ENCODE measurements around the gene TMOD2. TPM values are rescaled to one million over a fixed set of nuclear protein-coding genes. Genes with fewer than 3 reads are reported as not detected.

Gene TMOD2
- total RNA-seq (2021; ENCODE audit: unreplicated experiment) = 5.7 TPM
- polyA plus RNA-seq (2012) = 0.91 and 1.4 TPM in 2 replicates
- Bru-seq, nascent RNA = percentile 43 among the genes with signal in this experiment
- BruChase-seq, experiment 1, labeled RNA remaining after a 6-hour chase = percentile 58 among the genes with signal in this experiment
- percentile 51 among the genes with signal in this experiment for BruChase-seq, experiment 2, labeled RNA remaining after a 2-hour chase
- long read RNA-seq, full-length matches to known transcripts = 1 of 16 reads
- long read RNA-seq, partial matches to known transcripts = 1 of 16 reads
- long read RNA-seq, other reads (novel, unspliced or antisense) = 14 of 16 reads

GRCh38 chr15:51750792-51751696, at the start of gene TMOD2:
TMOD2 (plus strand) TSS chr15:51751597; CDS start chr15:51766442, 14,845 bp downstream.
- DNase-seq (ENCODE audit: low read depth, low spot score) = no peak

More at GRCh38 chr15:51750792-51751696, at the start of gene TMOD2:
- no peak for TF ChIP-seq TCF7L2 (IDR thresholded peaks at IDR 0.05; ENCODE audit: borderline replicate concordance, extremely low read depth, insufficient read depth, insufficient read length)
- TF ChIP-seq ZNF274 (IDR thresholded peaks at IDR 0.05; ENCODE audit: low read depth, low read length) = no peak
- TF ChIP-seq SIN3A (IDR thresholded peaks at IDR 0.05; ENCODE audit: low read depth) = no peak
- no peak for TF ChIP-seq ZFX (IDR thresholded peaks at IDR 0.05)
- no peak for TF ChIP-seq POLR2AphosphoS5 (IDR thresholded peaks at IDR 0.05; ENCODE audit: low read depth, low read length)
- TF ChIP-seq POLR2A (IDR thresholded peaks at IDR 0.05; ENCODE audit: borderline replicate concordance, extremely low read depth, insufficient read depth, insufficient read length) = no peak
- no peak for TF ChIP-seq MAX (IDR thresholded peaks at IDR 0.05)
- no peak for TF ChIP-seq SRF (IDR thresholded peaks at IDR 0.05; ENCODE audit: low read depth)
- TF ChIP-seq EGR1 (IDR thresholded peaks at IDR 0.05; ENCODE audit: low read depth) = peak; percentile 79
- 0 out of 2 replicates have a peak, but pooled peaks have one; percentile 6 for TF ChIP-seq ELF1 (IDR thresholded peaks at IDR 0.05; ENCODE audit: borderline replicate concordance, low read depth)
- no peak for TF ChIP-seq YY1 (IDR thresholded peaks at IDR 0.05; ENCODE audit: extremely low read depth, insufficient replicate concordance, low read depth, low read length)
- TF ChIP-seq, protein P1, sequence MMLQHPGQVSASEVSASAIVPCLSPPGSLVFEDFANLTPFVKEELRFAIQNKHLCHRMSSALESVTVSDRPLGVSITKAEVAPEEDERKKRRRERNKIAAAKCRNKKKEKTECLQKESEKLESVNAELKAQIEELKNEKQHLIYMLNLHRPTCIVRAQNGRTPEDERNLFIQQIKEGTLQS (IDR thresholded peaks at IDR 0.05) = no peak
- peak within 1 kb of the TSS; percentile 89 for H3K4me2 ChIP-seq (ENCODE audit: low read length)
- H3K27ac ChIP-seq (ENCODE audit: low read depth, low read length) = no peak within 1 kb of the TSS; the same call in 1 of the 2 replicates
- BruUV-seq (replicated peaks) = no TSS peak
- RAD21 ChIA-PET (ENCODE audit: low non-redundant PET in 1 of 2, low total read pairs in 2 of 2, uncharacterized antibody in 2 of 2, unreplicated experiment in 2 of 2) = interaction anchor here in 1 of 2 experiments (1.0 kb wide), 1 partner anchor 101 kb away, joined by 3 read pairs; no protein-coding TSS in a partner anchor
- CTCF ChIA-PET = no interaction called here
- intact Hi-C loops (cut with micrococcal nuclease) = no loop called here
- peak; percentile 93 for ATAC-seq
- no peaks in the 10 kb centered on the region for H3K79me2 ChIP-seq (ENCODE audit: insufficient read depth, low read length)
- peak within 1 kb of the TSS; percentile 61 for H3K4me3 ChIP-seq (replicated peaks in 1 of 2; ENCODE audit: low read depth in 1 of 2, low read length in 2 of 2)
- H4K20me1 ChIP-seq (ENCODE audit: insufficient read depth) = no peaks in the 10 kb centered on the region
- POLR2A ChIA-PET = no interaction called here
- no peaks in the 10 kb centered on the region for H3K27me3 ChIP-seq (ENCODE audit: insufficient read depth, low read length)
- H3K4me1 ChIP-seq (ENCODE audit: control insufficient read depth in 1 of 2, insufficient read depth in 2 of 2, low read length in 2 of 2) = peaks cover 4 to 14% of the 10 kb centered on the region in 2 experiments; a peak in 3 of 4 replicates
- H3K9me3 ChIP-seq (ENCODE audit: control insufficient read depth in 1 of 2, insufficient read depth in 1 of 2, low read depth in 1 of 2, low read length in 2 of 2) = no peaks in the 10 kb centered on the region
- peak within 1 kb of the TSS; percentile 35 for H3K9ac ChIP-seq (ENCODE audit: low read length)
- H3K9me2 ChIP-seq (ENCODE audit: insufficient read depth) = no peaks in the 10 kb centered on the region
- peak within 1 kb of the TSS; percentile 91 for H2AFZ ChIP-seq (ENCODE audit: low read depth, low read length, poor library complexity, severe bottlenecking)
- no peaks in the 10 kb centered on the region for H3K36me3 ChIP-seq (ENCODE audit: control insufficient read depth in 1 of 2, insufficient read depth in 2 of 2, low read length in 2 of 2)
